Left colon (tissue), 2 donors: ENCODE data around the gene PRL. TPM values are rescaled to one million over a fixed set of nuclear protein-coding genes. Genes with fewer than 3 reads are reported as not detected.

ENCODE experiments used
- ATAC-seq: fragments of 200-7000 bp; cut with Tn5 transposase; one replicate; pipeline ENCODE4 v1.9.1; 2020; ENCODE audit warnings: mild to moderate bottlenecking, moderate library complexity
- DNase-seq, 2 donors: peaks; one replicate each; pipeline ENCODE4 v3.0.0-alpha.2; 2020
- intact Hi-C, 2 donors: fragments of 100-400 bp; cut with DNase I in 1 of 2; cut with micrococcal nuclease in 1 of 2; formaldehyde crosslinking; loops; one replicate each; pipeline versions ENCODE4 v1.11.2 to v1.14.0; 2022; cut with DNase I, micrococcal nuclease
- total RNA-seq, 2 donors: library from RNA; stranded (reverse); fragmentation: NEBNext Ultra II Directional; extraction: Animal tissue kit (Norgen Biotek cat#: 25700); gene quantifications; one replicate each; pipeline ENCODE4 v1.2.1, GENCODE V29; 2021
- donor health status: DM: no; HTN: no; CAD: no.
- donor health status: DM: yes; HTN: yes; CAD: no.

The PRL gene
- total RNA-seq, 2 donors from 2014 or later, result not detected

- no peak for DNase-seq
- ATAC-seq, result no peak
- intact Hi-C loops, result no loop called here
These were observed 1.6 kb upstream of the PRL start for GRCh38 chr6:22298475-22298890.

- intact Hi-C loops, result no loop called here
- no peak for ATAC-seq
- no peak for DNase-seq
These were observed 769 bp downstream of the PRL start for GRCh38 chr6:22296067-22296466.

- DNase-seq (no peak), ATAC-seq (no peak)
- intact Hi-C loops, result no loop called here
These were observed 1.7 kb downstream of the PRL start for GRCh38 chr6:22295145-22295544.

GRCh38 chr6:22294301-22294700 is 2.5 kb downstream of the PRL start:
- intact Hi-C loops, result no loop called here
- ATAC-seq, result no peak
- no peak for DNase-seq

- DNase-seq (no peak), ATAC-seq (no peak)
These were observed 6.8 kb downstream of the PRL start for GRCh38 chr6:22290045-22290444.

GRCh38 chr6:22288721-22289120 is 8.1 kb downstream of the PRL start:
- DNase-seq, result no peak
- ATAC-seq, result no peak
- intact Hi-C loops, result no loop called here

More at GRCh38 chr6:22290045-22290444, 6.8 kb downstream of the PRL start:
- intact Hi-C loops, result no loop called here

GRCh38 chr6:22284666-22285065 is 12.2 kb downstream of the PRL start:
- intact Hi-C loops, result no loop called here
- ATAC-seq (no peak), DNase-seq (no peak)

- ATAC-seq (no peak), DNase-seq (no peak)
- intact Hi-C loops, result no loop called here
These were observed 15.3 kb downstream of the PRL start for GRCh38 chr6:22281341-22282085.

- intact Hi-C loops, result no loop called here
- ATAC-seq, result no peak
- no peak for DNase-seq
These were observed 17.4 kb downstream of the PRL start for GRCh38 chr6:22279427-22279826.

- DNase-seq, result no peak
- intact Hi-C loops, result no loop called here
- ATAC-seq, result no peak
These were observed 25.8 kb downstream of the PRL start for GRCh38 chr6:22271081-22271480.

- ATAC-seq, result no peak
These were observed 33.1 kb downstream of the PRL start for GRCh38 chr6:22263748-22264147.

GRCh38 chr6:22254886-22255285 is 42.0 kb downstream of the PRL start:
- DNase-seq (no peak), ATAC-seq (no peak)
- intact Hi-C loops, result no loop called here

More at GRCh38 chr6:22263748-22264147, 33.1 kb downstream of the PRL start:
- no peak for DNase-seq
- intact Hi-C loops, result no loop called here

GRCh38 chr6:22253955-22254655 is 42.7 kb downstream of the PRL start:
- DNase-seq (no peak), ATAC-seq (no peak)
- intact Hi-C loops, result no loop called here

- intact Hi-C loops, result no loop called here
- ATAC-seq, result no peak
- DNase-seq, result no peak
These were observed 45.5 kb downstream of the PRL start for GRCh38 chr6:22251348-22251747.

GRCh38 chr6:22250486-22250885 is 46.4 kb downstream of the PRL start:
- ATAC-seq (no peak), DNase-seq (no peak)
- intact Hi-C loops, result no loop called here

GRCh38 chr6:22249711-22250350 is 47.0 kb downstream of the PRL start:
- ATAC-seq (no peak), DNase-seq (no peak)
- intact Hi-C loops, result no loop called here

GRCh38 chr6:22248513-22249308 is 48.1 kb downstream of the PRL start:
- DNase-seq, result no peak

GRCh38 chr6:22247916-22248482 is 48.8 kb downstream of the PRL start:
- ATAC-seq (no peak), DNase-seq (no peak)
- intact Hi-C loops, result no loop called here

More at GRCh38 chr6:22248513-22249308, 48.1 kb downstream of the PRL start:
- intact Hi-C loops, result no loop called here
- ATAC-seq, result no peak

- intact Hi-C loops, result no loop called here
These were observed 56.8 kb downstream of the PRL start for GRCh38 chr6:22240025-22240424.

More at GRCh38 chr6:22240025-22240424, 56.8 kb downstream of the PRL start:
- no peak for ATAC-seq
- DNase-seq, result no peak
